Chondrocyte (in vitro differentiated cells): ENCODE results near the gene USF1. TPM values are rescaled to one million over a fixed set of nuclear protein-coding genes. Genes with fewer than 3 reads are reported as not detected.
"Not testable (repeated sequence)": the region's sequence is repeated elsewhere in the genome, so short reads cannot be mapped to it uniquely, and the experiment has no call there.

Experiments
- DNase-seq: peaks from one replicate; pipeline ENCODE4 v3.0.0; 2021; ENCODE audit warnings: mixed read lengths, low spot score
- H3K27ac Mint-ChIP-seq: one replicate; pipeline ENCODE4 v1.8.0; 2021; ENCODE audit warnings: mild to moderate bottlenecking, moderate library complexity, mixed read lengths; ENCODE audit not compliant: unreplicated experiment
- H3K27me3 Mint-ChIP-seq: 2 replicates; pipeline ENCODE4 v1.8.0; 2021; ENCODE audit warnings: low read depth, mixed read lengths
- H3K36me3 Mint-ChIP-seq: 2 replicates; pipeline ENCODE4 v1.8.0; 2021; ENCODE audit warnings: low read depth, mixed read lengths
- H3K4me1 Mint-ChIP-seq: 2 replicates; pipeline ENCODE4 v1.8.0; 2021; ENCODE audit warnings: low read depth, mild to moderate bottlenecking, mixed read lengths
- H3K4me3 Mint-ChIP-seq: one replicate; pipeline ENCODE4 v1.8.0; 2021; ENCODE audit warnings: mild to moderate bottlenecking, moderate library complexity, mixed read lengths; ENCODE audit not compliant: unreplicated experiment
- H3K9me3 Mint-ChIP-seq: 2 replicates; pipeline ENCODE4 v1.8.0; 2021; ENCODE audit warnings: low read depth, mixed read lengths
- CTCF ChIP-seq: fragments of 200-600 bp; sonication (generic); IDR thresholded peaks from 2 replicates; pipeline ENCODE4 v1.5.0; 2021; ENCODE audit warnings: antibody characterized with exemption, mild to moderate bottlenecking, moderate library complexity
- total RNA-seq: library from RNA; stranded (reverse); gene quantifications from 3 replicates; pipeline ENCODE4 v1.2.1, GENCODE V29; 2021

The USF1 gene
- total RNA-seq, 1 donor from 2014 or later: 35.3 TPM

GRCh38 chr1:161070761-161071160 lies 25.0 kb upstream of the USF1 start:
- Mint-ChIP-seq H3K9me3 (no peaks in the 10 kb centered on the region), H3K27me3 (peaks cover 5% of the 10 kb centered on the region), H3K36me3 (no peaks in the 10 kb centered on the region), H3K27ac (no peak overlapping the region), H3K4me3 (no peak overlapping the region), H3K4me1 (no peaks in the 10 kb centered on the region)
- no peak for TF ChIP-seq CTCF
- DNase-seq: no peak

- Mint-ChIP-seq H3K27me3 (peaks cover 5% of the 10 kb centered on the region), H3K27ac (no peak within 1 kb of the TSS)
Measured at GRCh38 chr1:161069731-161070270, 24.0 kb upstream of the USF1 start, which contains the start of gene ARHGAP30. Gene ARHGAP30, minus strand, starts transcription at chr1:161069891. Its CDS starts 267 bp downstream, at chr1:161069624.

GRCh38 chr1:161069241-161069640 lies 23.5 kb upstream of the USF1 start:
- no peaks in the 10 kb centered on the region for H3K9me3 Mint-ChIP-seq
- no peak overlapping the region for H3K4me3 Mint-ChIP-seq
- H3K36me3 Mint-ChIP-seq: no peaks in the 10 kb centered on the region
- peaks cover 8% of the 10 kb centered on the region for H3K27me3 Mint-ChIP-seq
- no peak for DNase-seq
- no peak for TF ChIP-seq CTCF
- H3K4me1 Mint-ChIP-seq: no peaks in the 10 kb centered on the region
- H3K27ac Mint-ChIP-seq: no peak overlapping the region

More at GRCh38 chr1:161069731-161070270, 24.0 kb upstream of the USF1 start, which contains the start of gene ARHGAP30:
- Mint-ChIP-seq H3K36me3 (no peaks in the 10 kb centered on the region), H3K4me3 (no peak within 1 kb of the TSS), H3K4me1 (no peaks in the 10 kb centered on the region), H3K9me3 (no peaks in the 10 kb centered on the region)
- TF ChIP-seq CTCF: no peak
- no peak for DNase-seq

- H3K4me3 Mint-ChIP-seq: no peak overlapping the region
- H3K9me3 Mint-ChIP-seq: no peaks in the 10 kb centered on the region
- no peak for TF ChIP-seq CTCF
- H3K27ac Mint-ChIP-seq: no peak overlapping the region
- no peaks in the 10 kb centered on the region for H3K36me3 Mint-ChIP-seq
- H3K4me1 Mint-ChIP-seq: no peaks in the 10 kb centered on the region
- DNase-seq: no peak
- H3K27me3 Mint-ChIP-seq: peaks cover 14% of the 10 kb centered on the region
Measured at GRCh38 chr1:161068306-161069234, 22.8 kb upstream of the USF1 start.

GRCh38 chr1:161066694-161067093 lies 20.9 kb upstream of the USF1 start:
- no peak overlapping the region for H3K27ac Mint-ChIP-seq
- peaks cover 25% of the 10 kb centered on the region for H3K27me3 Mint-ChIP-seq
- no peaks in the 10 kb centered on the region for H3K36me3 Mint-ChIP-seq
- no peaks in the 10 kb centered on the region for H3K4me1 Mint-ChIP-seq
- no peaks in the 10 kb centered on the region for H3K9me3 Mint-ChIP-seq
- no peak overlapping the region for H3K4me3 Mint-ChIP-seq
- TF ChIP-seq CTCF: no peak
- no peak for DNase-seq

- H3K27ac Mint-ChIP-seq, DNase-seq, H3K9me3 Mint-ChIP-seq, H3K4me1 Mint-ChIP-seq, H3K4me3 Mint-ChIP-seq, H3K36me3 Mint-ChIP-seq: not testable (repeated sequence)
- peaks cover 25% of the 10 kb centered on the region for H3K27me3 Mint-ChIP-seq
Measured at GRCh38 chr1:161065681-161066080, 19.9 kb upstream of the USF1 start.

GRCh38 chr1:161063936-161064335 lies 18.2 kb upstream of the USF1 start:
- peaks cover 25% of the 10 kb centered on the region for H3K27me3 Mint-ChIP-seq
- not testable (repeated sequence) for H3K4me3 Mint-ChIP-seq, H3K9me3 Mint-ChIP-seq, H3K4me1 Mint-ChIP-seq, DNase-seq, H3K27ac Mint-ChIP-seq, H3K36me3 Mint-ChIP-seq
